Uterus (tissue), 4 donors: ENCODE results near the gene ALOX12. TPM values are rescaled to one million over a fixed set of nuclear protein-coding genes. Genes with fewer than 3 reads are reported as not detected.
A peak's percentile ranks its signal among the peaks of the same experiment; 100 is the strongest.
"Not testable (repeated sequence)": the region's sequence is repeated elsewhere in the genome, so short reads cannot be mapped to it uniquely, and the experiment has no call there.

Experiments
- DNase-seq, 2 donors: peaks; one replicate each; pipeline ENCODE4 v3.0.0-alpha.2; 2019 to 2020
- H3K27ac ChIP-seq, 2 donors: fragments of 200-600 bp; sonication (generic); 1 replicate in 1 of 2; 2 replicates in 1 of 2; pipeline ENCODE4 v1.5.1; 2016 to 2018
- H3K27me3 ChIP-seq, 2 donors: fragments of 200-600 bp; sonication (generic); one replicate each; pipeline ENCODE4 v1.5.1; 2018 to 2019; ENCODE audit warnings: control low read depth in 1 of 2
- H3K36me3 ChIP-seq, 2 donors: fragments of 200-600 bp; sonication (generic); one replicate each; pipeline ENCODE4 v1.5.1; 2019; ENCODE audit warnings: control low read depth in 1 of 2
- H3K4me1 ChIP-seq, 2 donors: fragments of 200-600 bp; sonication (generic); one replicate each; pipeline ENCODE4 v1.5.1; 2018 to 2019; ENCODE audit warnings: control low read depth in 1 of 2
- H3K4me3 ChIP-seq, 2 donors: fragments of 200-600 bp; sonication (generic); 1 replicate in 1 of 2; 2 replicates in 1 of 2; pipeline ENCODE4 v1.5.1; 2018 to 2019; ENCODE audit warnings: mild to moderate bottlenecking in 1 of 2
- H3K9me3 ChIP-seq, 2 donors: fragments of 200-600 bp; sonication (generic); one replicate each; pipeline ENCODE4 v1.5.1; 2019; ENCODE audit warnings: control low read depth in 1 of 2
- POLR2A ChIP-seq, 2 donors: fragments of 450-650 bp; IDR thresholded peaks; one replicate each; pipeline ENCODE4 v1.6.1; 2016; ENCODE audit warnings: antibody characterized with exemption in 2 of 2, mild to moderate bottlenecking in 1 of 2, moderate library complexity in 1 of 2
- intact Hi-C: fragments of 100-400 bp; cut with DNase I; formaldehyde crosslinking; loops from one replicate; pipeline ENCODE4 v1.15.1; 2023; ENCODE audit warnings: low total_unique reads
- total RNA-seq, 4 donors: library from RNA; depleted of rRNA in 3 of 4; stranded (reverse); fragments of >200 nt in 3 of 4; gene quantifications; one replicate each; pipeline versions ENCODE4 v1.1.0 to v1.2.4, GENCODE V29; 2014 to 2023
- TF ChIP-seq, protein P1 (sequence below), 4 experiments: fragments of 200-600 bp in 2 of 4; fragments of 450-650 bp in 2 of 4; sonication (generic) in 2 of 4; IDR thresholded peaks; one replicate each; pipeline ENCODE4 v1.5.1; 2016 to 2019; ENCODE audit warnings: antibody characterized with exemption in 4 of 4, mild to moderate bottlenecking in 2 of 4, moderate library complexity in 1 of 4
- donor health status: DM: yes; HTN: yes; CAD: no.

ALOX12 gene, protein sequence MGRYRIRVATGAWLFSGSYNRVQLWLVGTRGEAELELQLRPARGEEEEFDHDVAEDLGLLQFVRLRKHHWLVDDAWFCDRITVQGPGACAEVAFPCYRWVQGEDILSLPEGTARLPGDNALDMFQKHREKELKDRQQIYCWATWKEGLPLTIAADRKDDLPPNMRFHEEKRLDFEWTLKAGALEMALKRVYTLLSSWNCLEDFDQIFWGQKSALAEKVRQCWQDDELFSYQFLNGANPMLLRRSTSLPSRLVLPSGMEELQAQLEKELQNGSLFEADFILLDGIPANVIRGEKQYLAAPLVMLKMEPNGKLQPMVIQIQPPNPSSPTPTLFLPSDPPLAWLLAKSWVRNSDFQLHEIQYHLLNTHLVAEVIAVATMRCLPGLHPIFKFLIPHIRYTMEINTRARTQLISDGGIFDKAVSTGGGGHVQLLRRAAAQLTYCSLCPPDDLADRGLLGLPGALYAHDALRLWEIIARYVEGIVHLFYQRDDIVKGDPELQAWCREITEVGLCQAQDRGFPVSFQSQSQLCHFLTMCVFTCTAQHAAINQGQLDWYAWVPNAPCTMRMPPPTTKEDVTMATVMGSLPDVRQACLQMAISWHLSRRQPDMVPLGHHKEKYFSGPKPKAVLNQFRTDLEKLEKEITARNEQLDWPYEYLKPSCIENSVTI
- total RNA-seq = under 1 TPM in 2 of 4 donors, not detected in 2; 0.14 to 0.34 TPM

DNA sequence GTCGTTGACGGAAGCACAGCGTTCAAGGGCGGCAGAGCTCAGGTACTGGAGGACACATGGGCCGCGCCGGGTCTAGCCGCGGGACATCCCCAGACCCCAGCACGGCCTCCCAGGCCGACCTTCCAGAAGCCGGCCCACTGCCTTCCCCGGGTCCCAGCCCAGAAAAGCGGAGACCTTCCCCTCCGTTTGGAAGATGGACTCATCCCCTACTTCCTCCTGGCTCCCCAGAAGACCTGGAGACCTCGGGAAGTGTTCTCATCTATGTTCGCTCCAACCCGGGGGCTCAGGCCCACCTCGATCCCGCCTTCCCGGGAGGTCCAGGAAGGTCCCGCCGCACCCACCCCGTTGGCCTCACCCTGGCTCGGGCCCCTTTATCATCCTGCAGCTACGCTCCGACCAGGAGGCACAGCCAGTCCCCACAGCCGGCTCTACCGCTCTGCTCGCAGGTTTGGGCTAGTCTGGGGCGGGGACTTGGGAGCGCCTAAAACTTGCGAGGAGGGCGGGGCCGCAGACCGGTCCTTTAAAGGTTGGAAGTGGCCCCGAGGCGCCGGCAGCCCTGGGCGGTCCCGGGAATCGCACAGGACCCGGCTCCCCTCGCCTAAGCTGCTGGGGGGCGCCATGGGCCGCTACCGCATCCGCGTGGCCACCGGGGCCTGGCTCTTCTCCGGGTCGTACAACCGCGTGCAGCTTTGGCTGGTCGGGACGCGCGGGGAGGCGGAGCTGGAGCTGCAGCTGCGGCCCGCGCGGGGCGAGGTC, at the start of gene ALOX12:
Gene ALOX12, plus strand, starts transcription at position 550 of the 756 bp plus-strand sequence. Its CDS starts 69 bp downstream, at position 619.
- intact Hi-C loops = no loop called here
- no peak for TF ChIP-seq POLR2A (IDR thresholded peaks at IDR 0.05)
- TF ChIP-seq, protein P1, sequence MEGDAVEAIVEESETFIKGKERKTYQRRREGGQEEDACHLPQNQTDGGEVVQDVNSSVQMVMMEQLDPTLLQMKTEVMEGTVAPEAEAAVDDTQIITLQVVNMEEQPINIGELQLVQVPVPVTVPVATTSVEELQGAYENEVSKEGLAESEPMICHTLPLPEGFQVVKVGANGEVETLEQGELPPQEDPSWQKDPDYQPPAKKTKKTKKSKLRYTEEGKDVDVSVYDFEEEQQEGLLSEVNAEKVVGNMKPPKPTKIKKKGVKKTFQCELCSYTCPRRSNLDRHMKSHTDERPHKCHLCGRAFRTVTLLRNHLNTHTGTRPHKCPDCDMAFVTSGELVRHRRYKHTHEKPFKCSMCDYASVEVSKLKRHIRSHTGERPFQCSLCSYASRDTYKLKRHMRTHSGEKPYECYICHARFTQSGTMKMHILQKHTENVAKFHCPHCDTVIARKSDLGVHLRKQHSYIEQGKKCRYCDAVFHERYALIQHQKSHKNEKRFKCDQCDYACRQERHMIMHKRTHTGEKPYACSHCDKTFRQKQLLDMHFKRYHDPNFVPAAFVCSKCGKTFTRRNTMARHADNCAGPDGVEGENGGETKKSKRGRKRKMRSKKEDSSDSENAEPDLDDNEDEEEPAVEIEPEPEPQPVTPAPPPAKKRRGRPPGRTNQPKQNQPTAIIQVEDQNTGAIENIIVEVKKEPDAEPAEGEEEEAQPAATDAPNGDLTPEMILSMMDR (IDR thresholded peaks at IDR 0.05) = no peak
- H3K27me3 ChIP-seq = no peaks in the 10 kb centered on the region
- H3K36me3 ChIP-seq = no peaks in the 10 kb centered on the region
- H3K9me3 ChIP-seq = no peaks in the 10 kb centered on the region
- DNase-seq = peak in 1 of 2 donors; percentile 30
- no peak within 1 kb of the TSS for H3K27ac ChIP-seq
- H3K4me1 ChIP-seq = peaks cover 0 to 5% of the 10 kb centered on the region in 2 donors
- peak within 1 kb of the TSS in 1 of 2 donors; percentile 11 for H3K4me3 ChIP-seq

DNA sequence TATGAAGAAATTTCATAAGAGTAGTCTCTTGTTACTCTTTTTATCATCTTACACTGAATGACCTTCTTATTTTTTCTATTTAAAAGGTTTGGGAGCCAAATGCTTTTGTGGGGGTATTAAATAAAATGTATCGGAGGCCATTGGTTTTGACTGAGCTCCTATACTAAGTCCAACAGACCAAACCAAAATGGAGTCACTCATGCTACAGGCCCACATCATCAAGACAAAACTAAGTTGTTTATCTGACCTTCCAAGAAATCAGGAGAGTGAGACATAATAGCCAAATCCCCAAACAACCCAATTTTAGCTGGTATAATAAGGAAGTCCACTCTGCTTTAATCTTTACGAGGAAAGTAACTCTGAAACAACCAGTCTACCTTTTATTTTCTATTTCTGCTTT, 48.1 kb upstream of the ALOX12 start:
- no peaks in the 10 kb centered on the region for H3K36me3 ChIP-seq
- H3K27me3 ChIP-seq = no peaks in the 10 kb centered on the region
- H3K9me3 ChIP-seq = no peaks in the 10 kb centered on the region
- TF ChIP-seq POLR2A (IDR thresholded peaks at IDR 0.05) = no peak
- TF ChIP-seq, protein P1 (IDR thresholded peaks at IDR 0.05) = no peak
- H3K27ac ChIP-seq = peak overlapping the region in 1 of 2 donors; percentile 13
- H3K4me1 ChIP-seq = no peaks in the 10 kb centered on the region
- no peak for DNase-seq
- intact Hi-C loops = no loop called here
- H3K4me3 ChIP-seq = no peak overlapping the region

DNA sequence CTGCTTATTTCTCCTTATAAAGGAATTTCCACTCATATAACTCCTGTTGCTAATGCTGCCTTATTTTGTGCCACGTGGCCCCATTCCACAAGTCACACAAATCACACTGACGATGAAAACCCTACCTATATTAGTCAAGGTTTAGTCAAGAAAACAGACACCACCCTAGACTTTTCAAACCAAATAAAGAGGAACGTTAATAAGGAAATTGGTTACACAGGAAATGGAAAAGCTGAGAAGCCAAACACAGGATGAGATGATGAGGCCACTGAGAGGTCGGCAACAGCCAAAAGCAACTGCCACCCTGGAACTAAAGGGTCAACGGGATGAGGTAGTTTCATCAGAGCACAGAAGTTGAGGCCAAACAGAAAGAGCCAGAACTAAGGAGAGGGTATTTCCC, 47.3 kb upstream of the ALOX12 start:
- Histone ChIP-seq H3K27me3 (no peaks in the 10 kb centered on the region), H3K36me3 (no peaks in the 10 kb centered on the region), H3K27ac (peak overlapping the region in 1 of 2 donors; percentile 13), H3K4me1 (no peaks in the 10 kb centered on the region), H3K9me3 (no peaks in the 10 kb centered on the region), H3K4me3 (no peak overlapping the region)
- no peak for TF ChIP-seq POLR2A (IDR thresholded peaks at IDR 0.05)
- TF ChIP-seq, protein P1 (IDR thresholded peaks at IDR 0.05) = no peak
- intact Hi-C loops = no loop called here
- no peak for DNase-seq

DNA sequence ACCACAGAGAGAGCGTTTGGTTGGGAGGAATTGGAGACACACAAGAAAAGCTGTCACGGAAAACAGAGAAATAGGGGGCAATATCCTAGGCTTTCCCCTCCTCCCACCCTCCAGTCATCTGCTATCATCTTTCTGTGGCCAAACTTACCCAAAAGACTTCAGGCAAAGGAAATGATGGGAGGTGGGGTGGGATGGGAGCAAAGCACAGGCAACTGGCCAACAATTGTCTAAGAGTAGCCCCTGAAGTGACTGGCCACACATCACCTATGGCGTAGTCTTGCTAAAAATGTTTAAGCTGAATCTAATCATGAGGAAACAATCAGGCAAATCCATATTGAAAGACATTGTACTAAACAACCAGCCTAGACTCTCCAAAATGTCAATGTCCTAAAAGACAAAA, 46.9 kb upstream of the ALOX12 start:
- Histone ChIP-seq H3K4me3 (no peak overlapping the region), H3K36me3 (no peaks in the 10 kb centered on the region), H3K4me1 (no peaks in the 10 kb centered on the region), H3K27me3 (no peaks in the 10 kb centered on the region), H3K27ac (peak overlapping the region in 1 of 2 donors; percentile 13), H3K9me3 (no peaks in the 10 kb centered on the region)
- no peak for DNase-seq
- intact Hi-C loops = no loop called here
- TF ChIP-seq POLR2A (IDR thresholded peaks at IDR 0.05) = no peak
- TF ChIP-seq, protein P1 (IDR thresholded peaks at IDR 0.05) = no peak

DNA sequence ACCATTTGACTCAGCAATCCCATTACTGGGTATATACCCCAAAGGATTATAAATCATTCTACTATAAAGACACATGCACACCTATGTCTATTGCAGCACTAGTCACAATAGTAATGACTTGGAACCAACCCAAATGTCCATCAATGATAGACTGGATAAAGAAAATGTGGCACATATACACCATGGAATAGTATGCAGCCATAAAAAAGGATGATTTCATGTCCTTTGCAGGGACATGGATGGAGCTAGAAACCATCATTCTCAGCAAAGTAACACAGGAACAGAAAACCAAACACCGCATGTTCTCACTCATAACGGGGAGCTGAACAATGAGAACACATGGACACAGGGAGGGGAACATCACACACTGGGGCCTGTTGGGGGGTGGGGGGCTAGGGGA, 44.9 kb upstream of the ALOX12 start:
- DNase-seq, H3K36me3 ChIP-seq, intact Hi-C loops, H3K27ac ChIP-seq, H3K4me3 ChIP-seq, H3K9me3 ChIP-seq, H3K27me3 ChIP-seq, H3K4me1 ChIP-seq: not testable (repeated sequence)
